HG03095 (cell line): ENCODE data around the gene CLEC19A.
A peak's percentile ranks its signal among the peaks of the same experiment; 100 is the strongest.

Experiments used
- ATAC-seq: cut with Tn5 transposase; IDR thresholded peaks from one replicate; pipeline ENCODE4 v1.9.1; 2021; ENCODE audit warnings: moderate library complexity; ENCODE audit not compliant: unreplicated experiment

Gene CLEC19A

GRCh38 chr16:19284207-19284606 is 1.3 kb upstream of the CLEC19A start:
- ATAC-seq = no peak

GRCh38 chr16:19286827-19287226 is 1.3 kb downstream of the CLEC19A start:
- no peak for ATAC-seq

- ATAC-seq = no peak
These were observed 1.7 kb downstream of the CLEC19A start for GRCh38 chr16:19287241-19287640.

GRCh38 chr16:19288872-19289799 is 3.6 kb downstream of the CLEC19A start:
- ATAC-seq = no peak

- no peak for ATAC-seq
These were observed 4.4 kb downstream of the CLEC19A start for GRCh38 chr16:19289811-19290485.

GRCh38 chr16:19290860-19291259 is 5.3 kb downstream of the CLEC19A start:
- ATAC-seq = no peak

- ATAC-seq = no peak
These were observed 5.9 kb downstream of the CLEC19A start for GRCh38 chr16:19291475-19291874.

GRCh38 chr16:19292186-19292585 is 6.7 kb downstream of the CLEC19A start:
- ATAC-seq = no peak

GRCh38 chr16:19294156-19294649 is 8.7 kb downstream of the CLEC19A start:
- peak; percentile 87 for ATAC-seq

- no peak for ATAC-seq
These were observed 9.9 kb downstream of the CLEC19A start for GRCh38 chr16:19295393-19295792.

GRCh38 chr16:19297454-19297853 is 11.9 kb downstream of the CLEC19A start:
- ATAC-seq = no peak

- ATAC-seq = no peak
These were observed 14.0 kb downstream of the CLEC19A start for GRCh38 chr16:19299565-19299964.

- no peak for ATAC-seq
These were observed 16.4 kb downstream of the CLEC19A start for GRCh38 chr16:19301931-19302330.

- ATAC-seq = no peak
These were observed 19.2 kb downstream of the CLEC19A start for GRCh38 chr16:19304750-19305149.

- ATAC-seq = no peak
These were observed 19.9 kb downstream of the CLEC19A start for GRCh38 chr16:19305443-19305842.

GRCh38 chr16:19307587-19308241 is 22.2 kb downstream of the CLEC19A start:
- ATAC-seq = no peak

GRCh38 chr16:19308392-19308791 is 22.9 kb downstream of the CLEC19A start:
- ATAC-seq = no peak

GRCh38 chr16:19309178-19309577 is 23.6 kb downstream of the CLEC19A start:
- no peak for ATAC-seq

- no peak for ATAC-seq
These were observed 29.3 kb downstream of the CLEC19A start for GRCh38 chr16:19314718-19315425.

GRCh38 chr16:19315889-19316433 is 30.4 kb downstream of the CLEC19A start:
- ATAC-seq = no peak

- no peak for ATAC-seq
These were observed 31.3 kb downstream of the CLEC19A start for GRCh38 chr16:19316846-19317245.
